PC-9 (cell line): ENCODE measurements around the gene BORCS5. TPM values are rescaled to one million over a fixed set of nuclear protein-coding genes. Genes with fewer than 3 reads are reported as not detected.

Source experiments
- BruUV-seq: library from RNA; stranded (reverse); fragments of 400-500 nt; replicated peaks from 2 replicates; lab custom pipeline; 2021; lab: Mats Ljungman, UMichigan
- CTCF ChIA-PET: fragments of 300-600 bp; sonication (Branson Sonifier 250); formaldehyde crosslinking; loops from one replicate; lab custom pipeline; 2022; ENCODE audit warnings: antibody characterized with exemption; lab: Charles Lee
- POLR2A ChIA-PET: fragments of 300-600 bp; sonication (Branson Sonifier 250); formaldehyde crosslinking; loops from one replicate; lab custom pipeline; 2022; ENCODE audit warnings: antibody characterized with exemption; ENCODE audit not compliant: unreplicated experiment; lab: Charles Lee
- DNase-seq, 2 experiments: peaks; one replicate each; pipeline versions ENCODE4 v3.0.0 to v3.0.0-alpha.2; 2015 to 2022; ENCODE audit warnings: mixed read lengths in 1 of 2
- H2AFZ ChIP-seq: fragments of 200-600 bp; sonication (generic); 2 replicates; pipeline ENCODE4 v1.8.1; 2017; ENCODE audit warnings: antibody characterized with exemption
- H3F3A ChIP-seq: fragments of 200-600 bp; sonication (generic); 2 replicates; pipeline ENCODE4 v1.8.1; 2017; ENCODE audit warnings: antibody characterized with exemption, mild to moderate bottlenecking, low read depth; ENCODE audit not compliant: insufficient read depth
- H3K27ac ChIP-seq: fragments of 200-600 bp; sonication (generic); 2 replicates; pipeline ENCODE4 v1.6.1; 2016; ENCODE audit warnings: mixed run types
- H3K27me3 ChIP-seq: fragments of 200-600 bp; sonication (generic); 2 replicates; pipeline ENCODE4 v1.6.1; 2016; ENCODE audit warnings: low read depth, mixed run types; ENCODE audit not compliant: insufficient read depth
- H3K36me3 ChIP-seq: fragments of 200-600 bp; sonication (generic); 2 replicates; pipeline ENCODE4 v1.6.1; 2016; ENCODE audit warnings: low read depth, mixed run types
- H3K4me1 ChIP-seq: fragments of 200-600 bp; sonication (generic); replicated peaks from 2 replicates; pipeline ENCODE4 v1.6.1; 2016; ENCODE audit warnings: mixed run types; ENCODE audit not compliant: insufficient read depth
- H3K4me2 ChIP-seq: fragments of 200-600 bp; sonication (generic); 2 replicates; pipeline ENCODE4 v1.6.1; 2017; ENCODE audit warnings: mixed run types
- H3K4me3 ChIP-seq: fragments of 200-600 bp; sonication (generic); 2 replicates; pipeline ENCODE4 v1.6.1; 2016; ENCODE audit warnings: mixed run types
- H3K79me2 ChIP-seq: fragments of 200-600 bp; sonication (generic); 2 replicates; pipeline ENCODE4 v1.6.1; 2017; ENCODE audit warnings: low read depth, mixed run types
- H3K9me2 ChIP-seq: fragments of 200-600 bp; sonication (generic); 2 replicates; pipeline ENCODE4 v1.8.1; 2017; ENCODE audit warnings: mild to moderate bottlenecking; ENCODE audit not compliant: insufficient read depth
- H3K9me3 ChIP-seq: fragments of 200-600 bp; sonication (generic); 2 replicates; pipeline ENCODE4 v1.8.1; 2016; ENCODE audit warnings: low read depth; ENCODE audit not compliant: insufficient read depth
- H4K20me1 ChIP-seq: fragments of 200-600 bp; sonication (generic); 2 replicates; pipeline ENCODE4 v1.8.1; 2017; ENCODE audit not compliant: insufficient read depth
- EZH2 ChIP-seq: fragments of 200-600 bp; sonication (generic); IDR thresholded peaks from 2 replicates; pipeline ENCODE4 v1.8.0; 2017; ENCODE audit warnings: antibody characterized with exemption, low read depth
- intact Hi-C: fragments of 100-400 bp; cut with micrococcal nuclease; formaldehyde crosslinking; loops from one replicate; pipeline ENCODE4 v1.10.0; 2022; ENCODE audit not compliant: unreplicated experiment
- total RNA-seq: library from RNA; stranded (reverse); gene quantifications from 2 replicates; pipeline ENCODE4 v1.2.3, GENCODE V29; 2021
- TF ChIP-seq, protein P1 (sequence below): fragments of 200-600 bp; sonication (generic); conservative IDR thresholded peaks from 2 replicates; pipeline ENCODE4 v1.6.1; 2017; ENCODE audit warnings: mixed run types, antibody characterized with exemption, mild to moderate bottlenecking, moderate library complexity

BORCS5 gene
- total RNA-seq, 1 experiment from 2014 or later = 19.7 TPM

DNA sequence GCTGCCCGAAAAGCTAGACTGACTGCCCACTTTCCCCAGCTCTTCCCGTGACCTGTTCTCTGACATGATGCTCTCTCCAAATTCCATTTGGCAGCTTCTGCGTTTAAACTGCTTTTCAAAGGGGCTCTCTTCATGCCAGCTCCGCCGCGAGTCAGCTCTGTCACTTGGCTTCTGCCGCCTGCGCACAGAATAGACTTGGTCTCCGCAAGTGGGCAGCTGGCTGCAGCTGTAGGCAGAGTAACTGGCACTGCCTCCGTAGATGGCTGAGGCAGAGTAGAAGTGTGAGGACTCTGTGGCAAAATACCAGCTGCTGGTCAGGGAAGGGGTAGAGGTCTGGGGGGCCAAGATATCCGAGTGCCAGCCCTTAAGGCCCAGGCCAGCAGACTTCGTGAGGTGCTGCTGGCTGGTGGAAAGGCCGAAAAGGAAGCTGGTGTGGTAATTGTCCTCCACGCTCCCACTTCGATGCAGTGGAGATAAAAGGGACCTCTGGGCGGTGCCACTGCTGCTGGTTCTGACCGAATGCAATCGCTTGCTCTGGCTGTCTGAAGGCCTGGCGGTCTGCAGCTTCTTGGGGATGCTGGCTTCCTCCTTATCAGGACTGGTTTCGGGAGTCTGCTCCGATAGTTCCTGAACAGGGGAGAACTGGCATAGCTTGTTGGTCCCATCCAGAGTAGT, 120.1 kb downstream of the BORCS5 start:
- BruUV-seq = no TSS peak
- ChIA-PET CTCF (no interaction called here), POLR2A (no interaction called here)

DNA sequence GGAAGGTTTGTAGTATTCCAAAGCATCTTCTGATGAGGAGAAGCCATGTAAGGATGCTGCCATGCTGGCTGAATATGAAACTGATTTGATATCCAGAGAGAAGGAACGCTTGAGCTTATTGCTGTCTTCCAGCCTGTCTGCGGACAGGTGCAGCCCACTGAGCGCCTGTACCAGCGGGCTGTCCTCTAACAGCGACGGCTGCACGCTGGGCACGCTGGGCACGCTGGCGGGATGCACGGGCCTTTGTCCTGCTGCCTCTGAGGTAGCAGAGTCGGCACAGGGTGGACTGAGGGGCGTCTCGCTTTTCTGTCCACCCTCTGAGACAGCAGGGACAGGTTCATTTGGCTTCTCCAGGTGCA, 120.6 kb downstream of the BORCS5 start:
- intact Hi-C loops = no loop called here
- no peaks in the 10 kb centered on the region for H3K79me2 ChIP-seq
- no peak for TF ChIP-seq EZH2
- TF ChIP-seq, protein P1, sequence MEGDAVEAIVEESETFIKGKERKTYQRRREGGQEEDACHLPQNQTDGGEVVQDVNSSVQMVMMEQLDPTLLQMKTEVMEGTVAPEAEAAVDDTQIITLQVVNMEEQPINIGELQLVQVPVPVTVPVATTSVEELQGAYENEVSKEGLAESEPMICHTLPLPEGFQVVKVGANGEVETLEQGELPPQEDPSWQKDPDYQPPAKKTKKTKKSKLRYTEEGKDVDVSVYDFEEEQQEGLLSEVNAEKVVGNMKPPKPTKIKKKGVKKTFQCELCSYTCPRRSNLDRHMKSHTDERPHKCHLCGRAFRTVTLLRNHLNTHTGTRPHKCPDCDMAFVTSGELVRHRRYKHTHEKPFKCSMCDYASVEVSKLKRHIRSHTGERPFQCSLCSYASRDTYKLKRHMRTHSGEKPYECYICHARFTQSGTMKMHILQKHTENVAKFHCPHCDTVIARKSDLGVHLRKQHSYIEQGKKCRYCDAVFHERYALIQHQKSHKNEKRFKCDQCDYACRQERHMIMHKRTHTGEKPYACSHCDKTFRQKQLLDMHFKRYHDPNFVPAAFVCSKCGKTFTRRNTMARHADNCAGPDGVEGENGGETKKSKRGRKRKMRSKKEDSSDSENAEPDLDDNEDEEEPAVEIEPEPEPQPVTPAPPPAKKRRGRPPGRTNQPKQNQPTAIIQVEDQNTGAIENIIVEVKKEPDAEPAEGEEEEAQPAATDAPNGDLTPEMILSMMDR = no peak
- CTCF ChIA-PET = no interaction called here
- no peaks in the 10 kb centered on the region for H3K9me2 ChIP-seq
- H3K27me3 ChIP-seq = no peaks in the 10 kb centered on the region
- POLR2A ChIA-PET = no interaction called here
- no peak overlapping the region for H3K4me3 ChIP-seq
- H3K4me2 ChIP-seq = no peak overlapping the region
- no peaks in the 10 kb centered on the region; the same call in 1 of the 2 replicates for H4K20me1 ChIP-seq
- no peak overlapping the region for H2AFZ ChIP-seq
- H3F3A ChIP-seq = peaks cover 5% of the 10 kb centered on the region; the same call in 1 of the 2 replicates
- H3K36me3 ChIP-seq = peaks cover 8% of the 10 kb centered on the region; the same call in 1 of the 2 replicates
- no peak overlapping the region for H3K27ac ChIP-seq
- no TSS peak for BruUV-seq
- H3K4me1 ChIP-seq = no peaks in the 10 kb centered on the region
- no peak for DNase-seq
- H3K9me3 ChIP-seq = no peaks in the 10 kb centered on the region

More for the DNA sequence above, 120.1 kb downstream of the BORCS5 start:
- H4K20me1 ChIP-seq = no peaks in the 10 kb centered on the region; the same call in 1 of the 2 replicates
- TF ChIP-seq, protein P1 = no peak
- no peak for TF ChIP-seq EZH2
- no peak overlapping the region for H3K4me2 ChIP-seq
- H3K27me3 ChIP-seq = no peaks in the 10 kb centered on the region
- H3K27ac ChIP-seq = no peak overlapping the region
- peaks cover 3% of the 10 kb centered on the region; the same call in 1 of the 2 replicates for H3F3A ChIP-seq
- H3K36me3 ChIP-seq = peaks cover 8% of the 10 kb centered on the region; the same call in 1 of the 2 replicates
- H3K9me2 ChIP-seq = no peaks in the 10 kb centered on the region
- H3K4me1 ChIP-seq = no peaks in the 10 kb centered on the region
- H3K79me2 ChIP-seq = no peaks in the 10 kb centered on the region
- no peak for DNase-seq
- intact Hi-C loops = no loop called here
- no peak overlapping the region for H2AFZ ChIP-seq
- H3K4me3 ChIP-seq = no peak overlapping the region
- no peaks in the 10 kb centered on the region for H3K9me3 ChIP-seq

DNA sequence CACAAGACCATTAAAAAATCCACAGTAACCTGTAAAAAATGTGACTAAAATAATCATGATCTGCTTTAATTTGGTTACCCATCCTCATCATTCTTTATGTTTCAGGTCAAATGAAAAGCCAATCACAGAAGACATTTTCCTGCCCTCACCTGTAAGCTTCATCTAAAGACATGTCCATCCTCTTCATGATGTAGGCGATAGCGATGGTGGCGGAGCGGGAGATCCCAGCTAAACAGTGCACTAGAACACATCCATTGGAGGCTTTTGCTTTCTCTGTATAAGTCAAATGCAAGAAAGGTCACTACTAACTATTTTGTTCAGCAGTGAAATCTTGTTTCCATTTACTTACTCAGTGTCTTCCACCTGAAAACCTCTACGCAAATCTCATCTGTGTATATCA, 123.2 kb downstream of the BORCS5 start:
- CTCF ChIA-PET = no interaction called here
- intact Hi-C loops = no loop called here
- H3K4me1 ChIP-seq = no peaks in the 10 kb centered on the region
- no peaks in the 10 kb centered on the region for H3K27me3 ChIP-seq
- no peak overlapping the region for H3K27ac ChIP-seq
- no peak overlapping the region for H2AFZ ChIP-seq
- no peak overlapping the region for H3K4me3 ChIP-seq
- POLR2A ChIA-PET = no interaction called here
- no peaks in the 10 kb centered on the region for H3K9me3 ChIP-seq
- no TSS peak for BruUV-seq
- H3F3A ChIP-seq = peaks cover 5% of the 10 kb centered on the region; the same call in 1 of the 2 replicates
- TF ChIP-seq, protein P1 = no peak
- no peak for TF ChIP-seq EZH2
- no peaks in the 10 kb centered on the region; the same call in 1 of the 2 replicates for H4K20me1 ChIP-seq
- H3K9me2 ChIP-seq = no peaks in the 10 kb centered on the region
- peaks cover 8% of the 10 kb centered on the region; the same call in 1 of the 2 replicates for H3K36me3 ChIP-seq
- DNase-seq = no peak
- no peak overlapping the region for H3K4me2 ChIP-seq
- no peaks in the 10 kb centered on the region for H3K79me2 ChIP-seq
